H1 (cell line): ENCODE results near the gene NIM1K. TPM values are rescaled to one million over a fixed set of nuclear protein-coding genes. Genes with fewer than 3 reads are reported as not detected.

Experiments
- CTCF ChIA-PET: fragments of 300-600 bp; sonication (Branson Sonifier 250); formaldehyde crosslinking; loops from one replicate; lab custom pipeline; 2021; ENCODE audit not compliant: partially characterized antibody; lab: Charles Lee
- POLR2A ChIA-PET: fragments of 300-600 bp; sonication (Branson Sonifier 250); formaldehyde crosslinking; loops from one replicate; lab custom pipeline; 2021; ENCODE audit warnings: inconsistent platforms; ENCODE audit not compliant: partially characterized antibody; lab: Charles Lee
- DNase-seq, 2 experiments: peaks; one replicate each; pipeline versions ENCODE4 v3.0.0 to v3.0.0-alpha.2; 2010 to 2022; ENCODE audit warnings: low spot score in 2 of 2, low read depth in 1 of 2, mixed read lengths in 1 of 2
- FAIRE-seq: peaks from 2 replicates; lab custom pipeline; 2011; peaks lifted over from hg19 to GRCh38; lab: Jason Lieb, UNC
- H2AFZ ChIP-seq: 2 replicates; pipeline ENCODE4 v1.8.1; 2012; ENCODE audit warnings: low read length, inconsistent platforms
- H2AK5ac ChIP-seq: 2 replicates; pipeline ENCODE4 v1.6.1; 2013; ENCODE audit warnings: low read depth, low read length
- H2BK120ac ChIP-seq: replicated peaks from 2 replicates; pipeline ENCODE3; 2013; ENCODE audit warnings: low read depth, low read length, inconsistent platforms
- H2BK12ac ChIP-seq: 2 replicates; pipeline ENCODE4 v1.6.1; 2013; ENCODE audit warnings: low read depth, low read length
- H2BK15ac ChIP-seq: 2 replicates; pipeline ENCODE4 v1.6.1; 2013; ENCODE audit warnings: low read length
- H2BK20ac ChIP-seq: 2 replicates; pipeline ENCODE4 v1.6.1; 2013; ENCODE audit warnings: low read length
- H2BK5ac ChIP-seq: 2 replicates; pipeline ENCODE4 v1.6.1; 2013; ENCODE audit warnings: low read depth, low read length
- H3K14ac ChIP-seq: 2 replicates; pipeline ENCODE4 v1.6.1; 2013; ENCODE audit warnings: inconsistent platforms; ENCODE audit not compliant: insufficient read length
- H3K18ac ChIP-seq: 2 replicates; pipeline ENCODE4 v1.6.1; 2013; ENCODE audit warnings: low read length; ENCODE audit errors: extremely low read depth
- H3K23ac ChIP-seq: 2 replicates; pipeline ENCODE4 v1.6.1; 2013; ENCODE audit warnings: inconsistent platforms; ENCODE audit not compliant: insufficient read length
- H3K23me2 ChIP-seq: 2 replicates; pipeline ENCODE4 v1.6.1; 2013; ENCODE audit warnings: low read depth, low read length
- H3K27ac ChIP-seq: 2 replicates; pipeline ENCODE4 v1.6.1; 2011; ENCODE audit warnings: low read depth, low read length, inconsistent platforms
- H3K27me3 ChIP-seq, 4 experiments: replicated peaks in 1 of 4; 1 replicate in 1 of 4; 2 replicates in 3 of 4; pipeline versions ENCODE4 v1.6.1 to v1.8.1; 2011 to 2013; ENCODE audit warnings: low read length in 3 of 4, mild to moderate bottlenecking in 3 of 4, inconsistent platforms in 2 of 4, mixed read lengths in 2 of 4, moderate library complexity in 1 of 4; ENCODE audit not compliant: control insufficient read depth in 3 of 4, insufficient read depth in 3 of 4; ENCODE audit errors: extremely low read depth in 1 of 4
- H3K36me3 ChIP-seq, 4 experiments: 2 replicates each; pipeline versions ENCODE4 v1.6.1 to v1.8.1; 2011 to 2013; ENCODE audit warnings: mild to moderate bottlenecking in 4 of 4, low read length in 3 of 4, moderate library complexity in 2 of 4, control low read depth in 1 of 4, inconsistent platforms in 1 of 4; ENCODE audit not compliant: insufficient read depth in 4 of 4, control insufficient read depth in 2 of 4
- H3K4ac ChIP-seq: replicated peaks from 2 replicates; pipeline ENCODE3; 2013; ENCODE audit warnings: low read length, low read depth, mixed read lengths, inconsistent platforms; ENCODE audit not compliant: insufficient read length
- H3K4me1 ChIP-seq, 4 experiments: replicated peaks in 1 of 4; 1 replicate in 1 of 4; 2 replicates in 3 of 4; pipeline versions ENCODE4 v1.6.1 to v1.8.1; 2011 to 2013; ENCODE audit warnings: low read length in 3 of 4, inconsistent platforms in 2 of 4, mixed read lengths in 1 of 4; ENCODE audit not compliant: insufficient read depth in 4 of 4, control insufficient read depth in 3 of 4
- H3K4me2 ChIP-seq, 2 experiments: 2 replicates each; pipeline versions ENCODE4 v1.6.1 to v1.8.1; 2011 to 2013; ENCODE audit warnings: low read depth in 2 of 2, low read length in 2 of 2, control low read depth in 1 of 2, inconsistent platforms in 1 of 2, mild to moderate bottlenecking in 1 of 2; ENCODE audit not compliant: insufficient read depth in 1 of 2
- H3K4me3 ChIP-seq, 4 experiments: fragments of 200-600, 300-600 bp in 1 of 4; sonication (generic), shearing (Covaris generic), sonication (Bioruptor Twin) in 1 of 4; 2 replicates each; pipeline versions ENCODE4 v1.5.1 to v1.8.1; 2011 to 2016; ENCODE audit warnings: low read length in 4 of 4, low read depth in 3 of 4, control low read depth in 2 of 4, inconsistent platforms in 2 of 4, mild to moderate bottlenecking in 2 of 4, mixed read lengths in 1 of 4, moderate library complexity in 1 of 4; ENCODE audit not compliant: insufficient read depth in 2 of 4; ENCODE audit errors: extremely low read depth in 1 of 4
- H3K56ac ChIP-seq: replicated peaks from 2 replicates; pipeline ENCODE3; 2013; ENCODE audit warnings: low read depth, mild to moderate bottlenecking, mixed read lengths, low read length, inconsistent platforms; ENCODE audit not compliant: insufficient read length
- H3K79me1 ChIP-seq: 2 replicates; pipeline ENCODE4 v1.6.1; 2013; ENCODE audit warnings: low read depth, low read length, control low read depth
- H3K79me2 ChIP-seq, 2 experiments: 2 replicates each; pipeline versions ENCODE4 v1.6.1 to v1.8.1; 2012 to 2013; ENCODE audit warnings: low read length in 2 of 2, mild to moderate bottlenecking in 2 of 2, inconsistent platforms in 1 of 2; ENCODE audit not compliant: insufficient read depth in 2 of 2, control insufficient read depth in 1 of 2
- H3K9ac ChIP-seq, 4 experiments: replicated peaks in 1 of 4; 1 replicate in 1 of 4; 2 replicates in 3 of 4; pipeline versions ENCODE4 v1.6.1 to v1.8.1; 2011 to 2013; ENCODE audit warnings: low read depth in 3 of 4, low read length in 3 of 4, control low read depth in 2 of 4, mild to moderate bottlenecking in 2 of 4, moderate library complexity in 2 of 4, inconsistent platforms in 1 of 4; ENCODE audit errors: extremely low read depth in 1 of 4
- H3K9me3 ChIP-seq, 2 experiments: 2 replicates each; pipeline versions ENCODE4 v1.6.1 to v1.8.1; 2012 to 2013; ENCODE audit warnings: mild to moderate bottlenecking in 2 of 2, moderate library complexity in 2 of 2, control low read depth in 1 of 2, inconsistent platforms in 1 of 2, low read depth in 1 of 2, low read length in 1 of 2, mixed read lengths in 1 of 2; ENCODE audit not compliant: insufficient read depth in 2 of 2
- H4K20me1 ChIP-seq, 2 experiments: replicated peaks in 1 of 2; 2 replicates each; pipeline versions ENCODE3 to v1.8.1; 2011 to 2013; ENCODE audit warnings: inconsistent platforms in 2 of 2, low read length in 2 of 2, mild to moderate bottlenecking in 1 of 2; ENCODE audit not compliant: insufficient read depth in 2 of 2, control insufficient read depth in 1 of 2
- H4K5ac ChIP-seq: 2 replicates; pipeline ENCODE4 v1.6.1; 2013; ENCODE audit warnings: low read length, low read depth, mixed read lengths, inconsistent platforms; ENCODE audit not compliant: insufficient read length
- H4K8ac ChIP-seq: 2 replicates; pipeline ENCODE4 v1.8.0; 2013; ENCODE audit warnings: mild to moderate bottlenecking, moderate library complexity, low read length, inconsistent platforms; ENCODE audit not compliant: insufficient read depth; ENCODE audit errors: extremely low read depth
- H4K91ac ChIP-seq: replicated peaks from 2 replicates; pipeline ENCODE3; 2013; ENCODE audit warnings: low read length, mixed read lengths, inconsistent platforms; ENCODE audit not compliant: insufficient read length
- ASH2L ChIP-seq: fragments of 200-600, 300-600 bp; sonication (generic); IDR thresholded peaks from one replicate; pipeline ENCODE4 v1.7.1; 2017; ENCODE audit warnings: low read length
- CREB1 ChIP-seq: IDR thresholded peaks from 2 replicates; pipeline ENCODE4 v1.6.1; 2012; ENCODE audit warnings: inconsistent platforms
- EGR1 ChIP-seq: IDR thresholded peaks from 2 replicates; pipeline ENCODE4 v1.6.1; 2011; ENCODE audit warnings: low read depth, low read length, borderline replicate concordance
- EP300 ChIP-seq, 2 experiments: IDR thresholded peaks; 1 replicate in 1 of 2; 2 replicates in 1 of 2; pipeline ENCODE4 v1.6.1; 2011 to 2012; ENCODE audit warnings: low read depth in 2 of 2, low read length in 2 of 2, mild to moderate bottlenecking in 2 of 2, borderline replicate concordance in 1 of 2, inconsistent platforms in 1 of 2, moderate library complexity in 1 of 2
- JUND ChIP-seq: IDR thresholded peaks from 2 replicates; pipeline ENCODE4 v1.6.1; 2011; ENCODE audit warnings: mild to moderate bottlenecking, improper control_type of control experiment, low read length
- KDM5A ChIP-seq: fragments of 200-600 bp; IDR thresholded peaks from 2 replicates; pipeline ENCODE4 v1.7.1; 2012; ENCODE audit warnings: mild to moderate bottlenecking, low read length, inconsistent platforms, mixed read lengths
- NANOG ChIP-seq: IDR thresholded peaks from 2 replicates; pipeline ENCODE4 v1.6.1; 2011; ENCODE audit warnings: low read length, low read depth, mild to moderate bottlenecking, inconsistent platforms; ENCODE audit not compliant: insufficient read depth, poor library complexity, severe bottlenecking
- NRF1 ChIP-seq: IDR thresholded peaks from 2 replicates; pipeline ENCODE4 v1.6.1; 2011; ENCODE audit warnings: mild to moderate bottlenecking, low read depth, low read length, improper control_type of control experiment
- POLR2A ChIP-seq, 2 experiments: IDR thresholded peaks; 1 replicate in 1 of 2; 2 replicates in 1 of 2; pipeline ENCODE4 v1.6.1; 2011; ENCODE audit warnings: low read depth in 2 of 2, low read length in 2 of 2, mild to moderate bottlenecking in 2 of 2; ENCODE audit errors: control extremely low read depth in 1 of 2
- RXRA ChIP-seq: IDR thresholded peaks from 2 replicates; pipeline ENCODE4 v1.6.1; 2011; ENCODE audit warnings: low read depth, mild to moderate bottlenecking, low read length, moderate library complexity; ENCODE audit not compliant: insufficient read depth
- SAP30 ChIP-seq: fragments of 300-600 bp; sonication (generic); IDR thresholded peaks from 2 replicates; pipeline ENCODE4 v1.7.1; 2012; ENCODE audit warnings: low read length, moderate library complexity, mild to moderate bottlenecking, inconsistent platforms; ENCODE audit not compliant: insufficient read depth, insufficient replicate concordance
- SIX5 ChIP-seq: IDR thresholded peaks from 2 replicates; pipeline ENCODE4 v1.6.1; 2011; ENCODE audit warnings: mild to moderate bottlenecking, low read depth, low read length
- WGBS, 2 experiments: shearing (Covaris generic) in 1 of 2; methylation state at CpG; one replicate each; pipeline versions ENCODE4 v1.1.6 to v1.1.7; 2013 to 2015; ENCODE audit warnings: low lambda C conversion rate in 2 of 2, mixed read lengths in 2 of 2, inconsistent platforms in 1 of 2, low coverage in 1 of 2, missing lambda C conversion rate in 1 of 2; ENCODE audit not compliant: insufficient replicate concordance in 2 of 2, insufficient coverage in 1 of 2, insufficient read length in 1 of 2; ENCODE audit errors: extremely low coverage in 1 of 2, missing lambda C conversion rate in 1 of 2; 5-methylcytosine and 5-hydroxymethylcytosine counted together
- polyA plus RNA-seq, 7 experiments: library from polyadenylated mRNA; depleted of rRNA in 3 of 7; stranded (reverse) in 5 of 7; unstranded in 2 of 7; fragments of >200 nt in 5 of 7; fragments of 200-250 nt in 2 of 7; gene quantifications; 1 replicate in 5 of 7; 2 replicates in 1 of 7; 4 replicates in 1 of 7; pipeline versions ENCODE4 v1.2.1 to v1.2.3, GENCODE V29; 2011 to 2013; ENCODE audit warnings: missing spikeins in 2 of 7, mixed read lengths in 2 of 7
- total RNA-seq: library from RNA; stranded (reverse); fragmentation: NEBNext Ultra II Directional; extraction: Animal tissue kit (Norgen Biotek cat#: 25700); gene quantifications from 2 replicates; pipeline ENCODE4 v1.2.1, GENCODE V29; 2021
- TF ChIP-seq, protein P1 (sequence below): IDR thresholded peaks from 2 replicates; pipeline ENCODE4 v1.6.1; 2012; ENCODE audit warnings: inconsistent platforms

Gene NIM1K
- total and polyA plus RNA-seq, 2 of the 8 experiments (the other 6 are each of a cell fraction or from before 2014, with no cell fraction given) = not detected

DNA sequence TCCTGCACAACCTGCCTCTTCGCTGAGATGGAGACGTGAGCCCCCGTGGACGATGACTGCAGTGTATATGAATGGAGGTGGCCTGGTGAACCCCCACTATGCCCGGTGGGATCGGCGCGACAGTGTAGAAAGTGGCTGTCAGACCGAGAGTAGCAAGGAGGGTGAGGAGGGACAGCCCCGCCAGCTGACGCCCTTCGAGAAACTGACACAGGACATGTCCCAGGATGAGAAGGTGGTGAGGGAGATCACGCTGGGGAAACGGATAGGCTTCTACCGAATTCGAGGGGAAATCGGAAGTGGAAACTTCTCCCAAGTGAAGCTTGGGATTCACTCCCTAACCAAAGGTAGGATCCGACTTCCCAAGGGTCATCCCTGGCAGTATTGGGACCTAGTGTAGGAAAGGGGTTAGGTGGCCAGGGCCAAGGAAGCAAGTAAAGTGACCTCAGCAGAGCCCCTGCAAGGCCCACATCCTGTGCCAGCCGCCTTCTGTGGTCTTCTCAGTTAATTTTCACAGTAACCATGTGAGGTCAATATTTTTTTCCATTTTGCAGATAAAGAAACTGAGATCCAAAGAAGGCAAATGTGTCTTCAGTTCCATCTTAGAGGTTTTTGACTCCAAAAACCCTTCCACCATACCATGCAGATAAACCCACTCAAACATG lies 53.8 kb downstream of the NIM1K start:
- Histone ChIP-seq H2BK12ac (no peak overlapping the region), H3K4me1 (no peaks in the 10 kb centered on the region), H3K18ac (no peak overlapping the region), H3K14ac (no peak overlapping the region), H3K79me2 (no peaks in the 10 kb centered on the region), H4K5ac (no peak overlapping the region), H2BK15ac (no peak overlapping the region), H3K79me1 (no peaks in the 10 kb centered on the region), H3K9ac (no peak overlapping the region), H4K8ac (no peak overlapping the region), H2AFZ (peak overlapping the region; percentile 65; the same call in 1 of the 2 replicates), H3K4me3 (no peak overlapping the region), H2AK5ac (no peak overlapping the region), H2BK5ac (no peak overlapping the region), H3K56ac (no peak overlapping the region), H4K20me1 (no peaks in the 10 kb centered on the region), H4K91ac (no peak overlapping the region), H3K23ac (no peak overlapping the region), H2BK120ac (no peak overlapping the region), H3K9me3 (no peaks in the 10 kb centered on the region), H3K4me2 (no peak overlapping the region), H3K27me3 (no peaks in the 10 kb centered on the region), H3K4ac (no peak overlapping the region), H2BK20ac (no peak overlapping the region), H3K27ac (no peak overlapping the region), H3K36me3 (no peaks in the 10 kb centered on the region), H3K23me2 (no peaks in the 10 kb centered on the region)
- DNase-seq = no peak
- POLR2A ChIA-PET = no interaction called here
- CTCF ChIA-PET = interaction anchor here (0.6 to 2.2 kb wide), 4 partner anchors 10 to 144 kb away, joined by 3 to 6 read pairs (median 3); no protein-coding TSS in a partner anchor
- FAIRE-seq = no peak
- 93% methylated on average over 19 of the region's 19 CpGs; no CpG with 5 or more reads in 1 of the 2 experiments for WGBS, 2 experiments
- TF ChIP-seq ASH2L (no peak), POLR2A (IDR thresholded peaks at IDR 0.05; ENCODE audit: control extremely low read depth in 1 of 2, low read depth in 2 of 2, low read length in 2 of 2) (no peak), CREB1 (no peak), SIX5 (no peak), SAP30 (no peak), KDM5A (no peak), EP300 (IDR thresholded peaks at IDR 0.05; ENCODE audit: borderline replicate concordance in 1 of 2, low read depth in 2 of 2, low read length in 2 of 2) (no peak), RXRA (no peak), EGR1 (no peak), JUND (no peak), NANOG (no peak), NRF1 (no peak)
- TF ChIP-seq, protein P1, sequence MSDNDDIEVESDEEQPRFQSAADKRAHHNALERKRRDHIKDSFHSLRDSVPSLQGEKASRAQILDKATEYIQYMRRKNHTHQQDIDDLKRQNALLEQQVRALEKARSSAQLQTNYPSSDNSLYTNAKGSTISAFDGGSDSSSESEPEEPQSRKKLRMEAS = no peak
